DOHH2 (cell line): ENCODE results near the gene PROK1.

Experiments used
- H3F3A ChIP-seq: fragments of 200-600 bp; sonication (generic), shearing (Covaris generic); 2 replicates; pipeline ENCODE4 v1.6.0; 2016; ENCODE audit warnings: antibody characterized with exemption, mild to moderate bottlenecking; ENCODE audit not compliant: control insufficient read depth, insufficient read depth
- H3K27ac ChIP-seq: fragments of 200-600 bp; sonication (generic); 2 replicates; pipeline ENCODE4 v1.5.1; 2014; ENCODE audit warnings: low read depth, mild to moderate bottlenecking, low read length, moderate library complexity
- H3K27me3 ChIP-seq: fragments of 200-600 bp; sonication (generic); 2 replicates; pipeline ENCODE4 v1.6.1; 2014; ENCODE audit warnings: mild to moderate bottlenecking, low read length, mixed read lengths; ENCODE audit not compliant: control insufficient read depth
- H3K36me3 ChIP-seq: fragments of 200-600 bp; sonication (generic); 2 replicates; pipeline ENCODE4 v1.6.1; 2014; ENCODE audit warnings: mild to moderate bottlenecking, low read length, moderate library complexity, mixed read lengths; ENCODE audit not compliant: control insufficient read depth
- H3K4me1 ChIP-seq: fragments of 200-600 bp; sonication (generic); 2 replicates; pipeline ENCODE4 v1.6.1; 2014; ENCODE audit warnings: mild to moderate bottlenecking, low read length, mixed read lengths; ENCODE audit not compliant: control insufficient read depth
- H3K4me2 ChIP-seq: fragments of 200-600 bp; sonication (generic); 2 replicates; pipeline ENCODE4 v1.6.0; 2014; ENCODE audit warnings: mild to moderate bottlenecking, low read length, moderate library complexity
- H3K4me3 ChIP-seq: fragments of 200-600 bp; sonication (generic); 2 replicates; pipeline ENCODE4 v1.5.1; 2014; ENCODE audit warnings: mild to moderate bottlenecking, low read length, mixed read lengths
- H3K79me2 ChIP-seq: fragments of 200-600 bp; sonication (generic); 2 replicates; pipeline ENCODE4 v1.6.1; 2014; ENCODE audit warnings: mild to moderate bottlenecking, low read length, mixed read lengths; ENCODE audit not compliant: control insufficient read depth
- H3K9me2 ChIP-seq: fragments of 200-600 bp; sonication (generic); replicated peaks from 2 replicates; pipeline ENCODE4 v1.6.1; 2014; ENCODE audit warnings: mild to moderate bottlenecking, low read length, mixed read lengths; ENCODE audit not compliant: control insufficient read depth
- H3K9me3 ChIP-seq: fragments of 200-600 bp; sonication (generic); 2 replicates; pipeline ENCODE4 v1.6.1; 2014; ENCODE audit warnings: antibody characterized with exemption, low read length, mixed read lengths; ENCODE audit not compliant: control insufficient read depth, insufficient read depth
- H4K20me1 ChIP-seq: fragments of 200-600 bp; sonication (generic); 2 replicates; pipeline ENCODE4 v1.6.0; 2014; ENCODE audit warnings: low read depth, mild to moderate bottlenecking, antibody characterized with exemption, low read length, moderate library complexity; ENCODE audit not compliant: control insufficient read depth, insufficient read depth
- CTCF ChIP-seq: fragments of 200-600 bp; sonication (generic); IDR thresholded peaks from one replicate; pipeline ENCODE4 v1.5.1; 2014; ENCODE audit warnings: antibody characterized with exemption, mild to moderate bottlenecking, low read depth, low read length; ENCODE audit not compliant: poor library complexity, severe bottlenecking
- EZH2phosphoT487 ChIP-seq: fragments of 200-600 bp; sonication (generic); IDR thresholded peaks from 2 replicates; pipeline ENCODE4 v1.6.1; 2017; ENCODE audit warnings: borderline replicate concordance, mild to moderate bottlenecking, antibody characterized with exemption, low read length, moderate library complexity, mixed read lengths

The PROK1 gene

DNA sequence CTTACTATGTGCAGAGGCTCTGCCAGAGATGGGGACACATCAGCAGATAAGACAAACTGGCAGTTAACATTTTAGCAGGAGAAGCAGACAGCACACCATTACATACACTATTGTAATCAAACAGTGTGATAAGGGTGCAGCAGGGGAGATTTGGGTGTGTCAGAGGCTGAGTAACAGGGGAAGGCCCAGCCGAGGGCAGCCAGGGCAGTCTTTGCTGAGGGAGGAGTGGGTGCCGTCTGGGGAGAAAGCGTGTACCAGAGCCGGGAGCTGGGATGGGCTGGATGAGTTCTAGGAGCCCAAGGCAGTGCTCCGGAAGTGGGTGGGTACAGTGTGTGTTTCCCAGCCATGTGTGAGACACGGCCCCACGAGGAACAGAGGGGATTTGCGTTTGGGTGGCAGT is 36.8 kb downstream of the PROK1 start:
- Histone ChIP-seq H3K4me1 (no peaks in the 10 kb centered on the region), H3K4me2 (no peak overlapping the region), H3K79me2 (no peaks in the 10 kb centered on the region), H3K9me3 (no peaks in the 10 kb centered on the region), H4K20me1 (no peaks in the 10 kb centered on the region), H3K9me2 (no peaks in the 10 kb centered on the region), H3K27ac (no peak overlapping the region), H3K36me3 (no peaks in the 10 kb centered on the region), H3F3A (no peaks in the 10 kb centered on the region), H3K27me3 (no peaks in the 10 kb centered on the region), H3K4me3 (no peak overlapping the region)
- no peak for TF ChIP-seq CTCF
- TF ChIP-seq EZH2phosphoT487: no peak

DNA sequence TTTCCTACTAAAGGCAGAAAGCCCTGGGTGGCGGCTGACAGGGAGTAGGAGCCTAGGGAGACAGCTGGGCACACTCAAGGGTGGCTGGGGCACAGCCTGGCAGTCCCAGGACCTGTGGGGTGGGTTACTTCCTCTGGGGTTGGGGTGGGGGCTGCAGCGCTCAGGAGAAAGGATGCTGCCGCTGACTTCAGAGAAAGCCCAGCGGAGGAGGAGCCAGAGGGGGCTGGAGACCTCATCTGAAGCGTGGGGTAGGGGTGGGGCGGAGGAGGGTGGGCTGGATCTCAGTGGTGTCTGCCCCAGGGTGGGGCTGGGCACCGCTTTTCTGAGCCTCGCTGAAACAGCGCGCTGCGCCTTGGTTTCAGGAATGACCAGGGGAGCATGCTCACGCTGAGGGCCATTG is 37.2 kb downstream of the PROK1 start:
- no peaks in the 10 kb centered on the region for H3K9me3 ChIP-seq
- H3K79me2 ChIP-seq: no peaks in the 10 kb centered on the region
- no peak overlapping the region for H3K4me2 ChIP-seq
- H4K20me1 ChIP-seq: no peaks in the 10 kb centered on the region
- no peaks in the 10 kb centered on the region for H3K27me3 ChIP-seq
- H3K4me3 ChIP-seq: no peak overlapping the region
- no peaks in the 10 kb centered on the region for H3K9me2 ChIP-seq
- H3K27ac ChIP-seq: no peak overlapping the region
- H3F3A ChIP-seq: no peaks in the 10 kb centered on the region
- H3K4me1 ChIP-seq: no peaks in the 10 kb centered on the region
- TF ChIP-seq CTCF (no peak), EZH2phosphoT487 (no peak)
- H3K36me3 ChIP-seq: no peaks in the 10 kb centered on the region

GRCh38 chr1:110488867-110489266 is 37.9 kb downstream of the PROK1 start:
- H3K4me1 ChIP-seq: no peaks in the 10 kb centered on the region
- H3K27me3 ChIP-seq: no peaks in the 10 kb centered on the region
- H3F3A ChIP-seq: no peaks in the 10 kb centered on the region
- no peak overlapping the region for H3K27ac ChIP-seq
- H4K20me1 ChIP-seq: no peaks in the 10 kb centered on the region
- TF ChIP-seq EZH2phosphoT487 (no peak), CTCF (no peak)
- no peak overlapping the region for H3K4me3 ChIP-seq
- no peaks in the 10 kb centered on the region for H3K9me3 ChIP-seq
- H3K36me3 ChIP-seq: no peaks in the 10 kb centered on the region
- no peak overlapping the region for H3K4me2 ChIP-seq
- no peaks in the 10 kb centered on the region for H3K9me2 ChIP-seq
- no peaks in the 10 kb centered on the region for H3K79me2 ChIP-seq

DNA sequence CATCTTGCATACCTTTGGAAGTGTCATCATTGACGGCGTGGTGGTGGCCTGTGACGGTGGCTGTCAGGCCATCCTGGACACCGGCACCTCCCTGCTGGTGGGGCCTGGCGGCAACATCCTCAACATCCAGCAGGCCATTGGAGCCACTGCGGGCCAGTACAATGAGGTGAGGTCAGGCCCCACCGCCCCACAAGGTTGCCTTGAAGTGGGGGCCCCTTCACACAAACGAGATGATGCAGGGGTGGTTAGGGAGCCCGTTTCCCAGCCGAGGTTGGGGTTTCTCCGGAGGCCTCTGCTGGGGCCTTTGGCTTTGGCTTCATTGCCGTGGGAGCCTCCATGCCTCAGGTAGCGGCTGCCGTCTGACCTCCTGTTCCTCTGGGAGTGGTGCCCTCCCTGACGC is 38.5 kb downstream of the PROK1 start:
- no peaks in the 10 kb centered on the region; the same call in 1 of the 2 replicates for H3K27me3 ChIP-seq
- H3F3A ChIP-seq: no peaks in the 10 kb centered on the region
- H3K4me1 ChIP-seq: no peaks in the 10 kb centered on the region
- no peak overlapping the region for H3K27ac ChIP-seq
- H3K9me2 ChIP-seq: no peaks in the 10 kb centered on the region
- TF ChIP-seq EZH2phosphoT487: no peak
- no peak for TF ChIP-seq CTCF
- H3K9me3 ChIP-seq: no peaks in the 10 kb centered on the region
- no peak overlapping the region for H3K4me3 ChIP-seq
- no peak overlapping the region for H3K4me2 ChIP-seq
- H4K20me1 ChIP-seq: no peaks in the 10 kb centered on the region
- no peaks in the 10 kb centered on the region for H3K79me2 ChIP-seq
- H3K36me3 ChIP-seq: no peaks in the 10 kb centered on the region
